CD4-positive, CD25-positive, alpha-beta regulatory T cell (primary cell): Measurements from ENCODE around the gene LRP2. TPM values are rescaled to one million over a fixed set of nuclear protein-coding genes. Genes with fewer than 3 reads are reported as not detected.
"Not testable (repeated sequence)": the region's sequence is repeated elsewhere in the genome, so short reads cannot be mapped to it uniquely, and the experiment has no call there.

ENCODE experiments used
- ATAC-seq, 2 donors: fragments of 150-1000 bp; cut with Tn5 transposase; one replicate each; pipeline ENCODE4 v1.10.0; 2021; ENCODE audit warnings: low read depth in 2 of 2, moderate number of reproducible peaks in 2 of 2, moderate library complexity in 1 of 2
- DNase-seq, 3 donors: peaks; one replicate each; pipeline versions ENCODE4 v3.0.0 to v3.0.0-alpha.2; 2012 to 2022; ENCODE audit warnings: mixed read lengths in 1 of 3
- H3K27ac ChIP-seq: one replicate; pipeline ENCODE4 v1.7.0; 2013; ENCODE audit warnings: mild to moderate bottlenecking, low read length; ENCODE audit not compliant: insufficient read depth, poor library complexity, severe bottlenecking
- H3K27me3 ChIP-seq: one replicate; pipeline ENCODE4 v1.7.0; 2013; ENCODE audit warnings: low read length; ENCODE audit not compliant: control insufficient read depth, insufficient read depth
- H3K36me3 ChIP-seq: one replicate; pipeline ENCODE4 v1.7.0; 2013; ENCODE audit warnings: mild to moderate bottlenecking, low read length, moderate library complexity; ENCODE audit not compliant: control insufficient read depth, insufficient read depth
- H3K4me1 ChIP-seq: 2 replicates; pipeline ENCODE4 v1.7.0; 2013; ENCODE audit warnings: mild to moderate bottlenecking, low read length; ENCODE audit not compliant: insufficient read depth, control insufficient read depth, poor library complexity, severe bottlenecking
- H3K4me3 ChIP-seq: one replicate; pipeline ENCODE4 v1.7.0; 2013; ENCODE audit warnings: low read depth, mild to moderate bottlenecking, low read length, moderate library complexity
- H3K9me3 ChIP-seq, 2 experiments: 1 replicate in 1 of 2; 2 replicates in 1 of 2; pipeline ENCODE4 v1.7.0; 2013; ENCODE audit warnings: low read length in 2 of 2, mild to moderate bottlenecking in 1 of 2, moderate library complexity in 1 of 2; ENCODE audit not compliant: control insufficient read depth in 2 of 2
- H3K27ac Mint-ChIP-seq, 3 donors: one replicate each; pipeline ENCODE4 v1.8.0; 2020 to 2022; ENCODE audit warnings: mild to moderate bottlenecking in 3 of 3, mixed read lengths in 3 of 3, moderate library complexity in 2 of 3
- H3K27me3 Mint-ChIP-seq: one replicate; pipeline ENCODE4 v1.8.0; 2022; ENCODE audit warnings: mild to moderate bottlenecking, mixed read lengths
- H3K36me3 Mint-ChIP-seq: one replicate; pipeline ENCODE4 v1.8.0; 2020; ENCODE audit warnings: mixed read lengths
- H3K4me1 Mint-ChIP-seq, 4 donors: one replicate each; pipeline ENCODE4 v1.8.0; 2020 to 2022; ENCODE audit warnings: mixed read lengths in 4 of 4, mild to moderate bottlenecking in 1 of 4
- H3K4me3 Mint-ChIP-seq, 4 donors: one replicate each; pipeline ENCODE4 v1.8.0; 2020 to 2022; ENCODE audit warnings: mild to moderate bottlenecking in 4 of 4, mixed read lengths in 4 of 4, moderate library complexity in 3 of 4
- H3K9me3 Mint-ChIP-seq, 7 donors: one replicate each; pipeline ENCODE4 v1.8.0; 2020 to 2022; ENCODE audit warnings: mixed read lengths in 7 of 7, mild to moderate bottlenecking in 3 of 7, moderate library complexity in 2 of 7
- polyA plus RNA-seq, 4 donors: library from polyadenylated mRNA; unstranded; fragments of 300-500 nt; fragmentation: Illumina TruSeq; gene quantifications; one replicate each; pipeline ENCODE4 v1.2.3, GENCODE V29; 2021
- total RNA-seq: library from RNA; stranded (reverse); gene quantifications from one replicate; pipeline ENCODE4 v1.2.3, GENCODE V29; 2022

The LRP2 gene
- total and polyA plus RNA-seq, 5 donors from 2014 or later, result not detected

GRCh38 chr2:169275696-169276444 lies 86.5 kb downstream of the LRP2 start:
- Mint-ChIP-seq H3K4me1 (no peaks in the 10 kb centered on the region), H3K4me3 (no peak overlapping the region), H3K9me3 (no peaks in the 10 kb centered on the region), H3K27me3 (no peaks in the 10 kb centered on the region), H3K36me3 (no peaks in the 10 kb centered on the region), H3K27ac (no peak overlapping the region)
- Histone ChIP-seq H3K9me3 (no peaks in the 10 kb centered on the region), H3K36me3 (no peaks in the 10 kb centered on the region), H3K4me1 (no peaks in the 10 kb centered on the region), H3K27ac (no peak overlapping the region), H3K4me3 (no peak overlapping the region), H3K27me3 (no peaks in the 10 kb centered on the region)
- ATAC-seq, result no peak
- no peak for DNase-seq

- no peaks in the 10 kb centered on the region for H3K4me1 Mint-ChIP-seq
- H3K27me3 Mint-ChIP-seq, result no peaks in the 10 kb centered on the region
- ATAC-seq (no peak), DNase-seq (no peak)
- Histone ChIP-seq H3K36me3 (no peaks in the 10 kb centered on the region), H3K4me1 (no peaks in the 10 kb centered on the region), H3K4me3 (no peak overlapping the region), H3K27me3 (no peaks in the 10 kb centered on the region), H3K27ac (no peak overlapping the region), H3K9me3 (no peaks in the 10 kb centered on the region)
- no peak overlapping the region for H3K4me3 Mint-ChIP-seq
- peaks cover 0 to 8% (median 0%) of the 10 kb centered on the region in 7 donors for H3K9me3 Mint-ChIP-seq
- no peak overlapping the region for H3K27ac Mint-ChIP-seq
- H3K36me3 Mint-ChIP-seq, result no peaks in the 10 kb centered on the region
These were observed 90.3 kb downstream of the LRP2 start for GRCh38 chr2:169272010-169272409.

- not testable (repeated sequence) for H3K27ac Mint-ChIP-seq, H3K4me1 ChIP-seq, H3K9me3 Mint-ChIP-seq, DNase-seq, H3K36me3 ChIP-seq, H3K4me3 ChIP-seq, H3K36me3 Mint-ChIP-seq, H3K4me1 Mint-ChIP-seq, H3K4me3 Mint-ChIP-seq, H3K27me3 Mint-ChIP-seq, H3K9me3 ChIP-seq, H3K27me3 ChIP-seq, ATAC-seq, H3K27ac ChIP-seq
These were observed 91.8 kb downstream of the LRP2 start for GRCh38 chr2:169270574-169270973.

- no peak overlapping the region for H3K27ac ChIP-seq
- H3K27me3 ChIP-seq, result no peaks in the 10 kb centered on the region
- H3K4me3 ChIP-seq, result no peak overlapping the region
- Mint-ChIP-seq H3K4me3 (no peak overlapping the region), H3K9me3 (peaks cover 0 to 9% (median 1%) of the 10 kb centered on the region in 7 donors), H3K27me3 (no peaks in the 10 kb centered on the region), H3K27ac (no peak overlapping the region), H3K4me1 (no peaks in the 10 kb centered on the region), H3K36me3 (no peaks in the 10 kb centered on the region)
- H3K36me3 ChIP-seq, result no peaks in the 10 kb centered on the region
- DNase-seq, result no peak
- no peaks in the 10 kb centered on the region for H3K4me1 ChIP-seq
- H3K9me3 ChIP-seq, result peaks cover 0 to 2% of the 10 kb centered on the region in 2 experiments
- ATAC-seq, result no peak
These were observed 96.7 kb downstream of the LRP2 start for GRCh38 chr2:169265591-169265990.

GRCh38 chr2:169260846-169261642 lies 101.3 kb downstream of the LRP2 start:
- no peak for DNase-seq
- no peaks in the 10 kb centered on the region for H3K36me3 Mint-ChIP-seq
- peaks cover 0 to 2% of the 10 kb centered on the region in 2 experiments for H3K9me3 ChIP-seq
- no peak overlapping the region for H3K27ac ChIP-seq
- no peak overlapping the region for H3K4me3 ChIP-seq
- no peaks in the 10 kb centered on the region for H3K27me3 ChIP-seq
- no peaks in the 10 kb centered on the region for H3K27me3 Mint-ChIP-seq
- no peaks in the 10 kb centered on the region for H3K36me3 ChIP-seq
- peaks cover 0 to 12% (median 1%) of the 10 kb centered on the region in 7 donors for H3K9me3 Mint-ChIP-seq
- H3K27ac Mint-ChIP-seq, result no peak overlapping the region
- no peak overlapping the region for H3K4me3 Mint-ChIP-seq
- no peaks in the 10 kb centered on the region for H3K4me1 ChIP-seq
- ATAC-seq, result no peak
- H3K4me1 Mint-ChIP-seq, result no peaks in the 10 kb centered on the region

- H3K4me3 Mint-ChIP-seq, result no peak overlapping the region
These were observed 102.1 kb downstream of the LRP2 start for GRCh38 chr2:169260246-169260645.

GRCh38 chr2:169259402-169259801 lies 102.9 kb downstream of the LRP2 start:
- Mint-ChIP-seq H3K4me3 (no peak overlapping the region), H3K36me3 (no peaks in the 10 kb centered on the region), H3K9me3 (peaks cover 0 to 12% (median 1%) of the 10 kb centered on the region in 7 donors), H3K27ac (no peak overlapping the region), H3K4me1 (no peaks in the 10 kb centered on the region), H3K27me3 (no peaks in the 10 kb centered on the region)
- Histone ChIP-seq H3K9me3 (peaks cover 0 to 2% of the 10 kb centered on the region in 2 experiments), H3K27ac (no peak overlapping the region), H3K27me3 (no peaks in the 10 kb centered on the region), H3K36me3 (no peaks in the 10 kb centered on the region), H3K4me1 (no peaks in the 10 kb centered on the region), H3K4me3 (no peak overlapping the region)
- DNase-seq (no peak), ATAC-seq (no peak)

More at GRCh38 chr2:169260246-169260645, 102.1 kb downstream of the LRP2 start:
- H3K9me3 ChIP-seq, result peaks cover 0 to 2% of the 10 kb centered on the region in 2 experiments
- no peak overlapping the region for H3K27ac ChIP-seq
- ATAC-seq, result no peak
- no peak for DNase-seq
- H3K9me3 Mint-ChIP-seq, result peaks cover 0 to 12% (median 1%) of the 10 kb centered on the region in 7 donors
- no peak overlapping the region for H3K4me3 ChIP-seq
- no peaks in the 10 kb centered on the region for H3K27me3 ChIP-seq
- H3K36me3 Mint-ChIP-seq, result no peaks in the 10 kb centered on the region
- no peaks in the 10 kb centered on the region for H3K27me3 Mint-ChIP-seq
- no peaks in the 10 kb centered on the region for H3K4me1 Mint-ChIP-seq
- no peaks in the 10 kb centered on the region for H3K36me3 ChIP-seq
- no peaks in the 10 kb centered on the region for H3K4me1 ChIP-seq
- H3K27ac Mint-ChIP-seq, result no peak overlapping the region
